BLaER1 treated with 17β-estradiol and CSF1 and Interleukin-3, amounts not matched to agents 10 nM and 100 nM (cell line): ENCODE results near the gene DNM2.

Experiments
- H3K27ac ChIP-seq, 11 experiments: shearing (Covaris generic); formaldehyde crosslinking; 2 replicates each; pipeline ENCODE4 v1.8.1; 2022
- H3K27me3 ChIP-seq, 11 experiments: shearing (Covaris generic); formaldehyde crosslinking; 2 replicates each; pipeline ENCODE4 v1.8.1; 2022
- H3K36me3 ChIP-seq, 11 experiments: shearing (Covaris generic); formaldehyde crosslinking; 2 replicates each; pipeline ENCODE4 v1.8.1; 2022
- H3K4me1 ChIP-seq, 10 experiments: shearing (Covaris generic); formaldehyde crosslinking; 2 replicates each; pipeline ENCODE4 v1.8.1; 2022
- H3K4me2 ChIP-seq, 11 experiments: shearing (Covaris generic); formaldehyde crosslinking; 2 replicates each; pipeline ENCODE4 v1.8.1; 2022
- H3K4me3 ChIP-seq, 10 experiments: shearing (Covaris generic); formaldehyde crosslinking; 2 replicates each; pipeline ENCODE4 v1.8.1; 2022
- H3K9ac ChIP-seq, 11 experiments: shearing (Covaris generic); formaldehyde crosslinking; 2 replicates each; pipeline ENCODE4 v1.8.1; 2022
- H3K9me3 ChIP-seq, 11 experiments: shearing (Covaris generic); formaldehyde crosslinking; replicated peaks in 1 of 11; 2 replicates each; pipeline ENCODE4 v1.8.1; 2022
- H4K20me1 ChIP-seq, 11 experiments: shearing (Covaris generic); formaldehyde crosslinking; 2 replicates each; pipeline ENCODE4 v1.8.1; 2022
- Cebpa-rat ChIP-seq, 11 experiments: shearing (Covaris generic); IDR thresholded peaks; 2 replicates each; pipeline ENCODE4 v1.8.1; 2022

DNM2 gene

DNA sequence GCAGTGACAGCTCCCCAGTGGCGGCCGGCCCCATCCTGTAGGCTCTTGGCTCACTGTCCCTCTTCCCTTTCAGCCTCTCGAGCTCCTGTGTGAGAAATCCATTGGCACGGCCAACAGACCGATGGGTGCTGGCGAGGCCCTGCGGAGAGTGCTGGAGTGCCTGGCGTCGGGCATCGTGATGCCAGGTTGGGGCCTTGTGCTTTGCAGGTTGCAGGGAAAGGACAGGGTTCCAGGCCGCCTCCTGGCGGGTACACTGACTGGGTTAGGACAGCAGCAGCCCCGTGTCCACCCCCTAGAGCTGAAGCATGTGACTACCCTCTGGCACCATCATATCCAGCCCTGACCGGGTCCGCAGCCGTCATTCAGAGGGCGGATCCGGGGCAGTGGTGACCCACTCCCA lies 38.1 kb upstream of the DNM2 start:
- Histone ChIP-seq H3K9ac (no peak overlapping the region; a peak in 1 of 22 replicates), H3K4me2 (no peak overlapping the region), H3K9me3 (no peaks in the 10 kb centered on the region), H3K27me3 (no peaks in the 10 kb centered on the region), H3K4me3 (no peak overlapping the region), H3K36me3 (peaks cover 97 to 100% (median 99%) of the 10 kb centered on the region in 11 experiments), H4K20me1 (peaks cover 56 to 100% (median 100%) of the 10 kb centered on the region in 11 experiments; a peak in 21 of 22 replicates), H3K27ac (no peak overlapping the region), H3K4me1 (no peaks in the 10 kb centered on the region)
- TF ChIP-seq Cebpa-rat (IDR thresholded peaks at IDR 0.05) = no peak

DNA sequence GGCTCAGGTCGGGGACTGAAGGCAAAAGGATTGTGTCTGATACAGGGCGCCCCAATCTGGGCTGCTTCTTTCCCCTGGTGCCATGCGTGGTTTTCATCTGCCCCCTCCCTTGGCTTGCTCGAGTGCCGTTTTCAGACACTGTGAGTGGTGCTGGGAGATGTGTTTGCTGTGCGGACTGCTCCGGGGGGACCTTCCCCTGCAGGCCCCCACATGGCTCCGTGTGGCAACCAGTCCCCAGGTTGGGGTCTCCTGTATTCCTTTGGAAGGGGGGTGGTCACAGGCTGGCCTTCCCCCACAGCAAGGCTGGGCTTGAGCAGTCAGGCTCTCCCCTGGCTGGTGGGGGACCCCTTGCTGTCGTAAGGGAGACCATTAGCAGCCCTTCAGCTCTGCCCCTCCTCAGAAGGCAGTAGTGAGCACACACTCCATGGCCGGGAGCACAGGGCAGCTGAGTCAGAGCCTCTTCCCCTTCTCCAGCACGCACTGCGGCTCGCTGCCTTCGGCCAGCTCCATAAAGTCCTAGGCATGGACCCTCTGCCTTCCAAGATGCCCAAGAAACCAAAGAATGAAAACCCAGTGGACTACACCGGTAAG lies 37.2 kb upstream of the DNM2 start:
- no peaks in the 10 kb centered on the region for H3K27me3 ChIP-seq
- no peak overlapping the region for H3K27ac ChIP-seq
- peaks cover 56 to 100% (median 100%) of the 10 kb centered on the region in 11 experiments; a peak in 21 of 22 replicates for H4K20me1 ChIP-seq
- TF ChIP-seq Cebpa-rat (IDR thresholded peaks at IDR 0.05) = no peak
- no peak overlapping the region; a peak in 1 of 22 replicates for H3K9ac ChIP-seq
- H3K4me3 ChIP-seq = no peak overlapping the region
- H3K36me3 ChIP-seq = peaks cover 97 to 100% (median 99%) of the 10 kb centered on the region in 11 experiments
- no peaks in the 10 kb centered on the region for H3K4me1 ChIP-seq
- no peaks in the 10 kb centered on the region for H3K9me3 ChIP-seq
- H3K4me2 ChIP-seq = no peak overlapping the region

GRCh38 chr19:10681658-10682057 lies 36.2 kb upstream of the DNM2 start:
- Histone ChIP-seq H3K27ac (peak overlapping the region in 2 of 11 experiments; percentile 15 to 16; a peak in 1 of 22 replicates), H3K27me3 (no peaks in the 10 kb centered on the region), H3K4me3 (no peak overlapping the region), H3K4me1 (no peaks in the 10 kb centered on the region), H3K4me2 (no peak overlapping the region), H3K36me3 (peaks cover 98 to 100% (median 99%) of the 10 kb centered on the region in 11 experiments), H4K20me1 (peaks cover 55 to 100% (median 100%) of the 10 kb centered on the region in 11 experiments; a peak in 21 of 22 replicates), H3K9me3 (no peaks in the 10 kb centered on the region), H3K9ac (peak overlapping the region in 2 of 11 experiments; percentile 11 to 27; a peak in 1 of 22 replicates)
- no peak for TF ChIP-seq Cebpa-rat (IDR thresholded peaks at IDR 0.05)

DNA sequence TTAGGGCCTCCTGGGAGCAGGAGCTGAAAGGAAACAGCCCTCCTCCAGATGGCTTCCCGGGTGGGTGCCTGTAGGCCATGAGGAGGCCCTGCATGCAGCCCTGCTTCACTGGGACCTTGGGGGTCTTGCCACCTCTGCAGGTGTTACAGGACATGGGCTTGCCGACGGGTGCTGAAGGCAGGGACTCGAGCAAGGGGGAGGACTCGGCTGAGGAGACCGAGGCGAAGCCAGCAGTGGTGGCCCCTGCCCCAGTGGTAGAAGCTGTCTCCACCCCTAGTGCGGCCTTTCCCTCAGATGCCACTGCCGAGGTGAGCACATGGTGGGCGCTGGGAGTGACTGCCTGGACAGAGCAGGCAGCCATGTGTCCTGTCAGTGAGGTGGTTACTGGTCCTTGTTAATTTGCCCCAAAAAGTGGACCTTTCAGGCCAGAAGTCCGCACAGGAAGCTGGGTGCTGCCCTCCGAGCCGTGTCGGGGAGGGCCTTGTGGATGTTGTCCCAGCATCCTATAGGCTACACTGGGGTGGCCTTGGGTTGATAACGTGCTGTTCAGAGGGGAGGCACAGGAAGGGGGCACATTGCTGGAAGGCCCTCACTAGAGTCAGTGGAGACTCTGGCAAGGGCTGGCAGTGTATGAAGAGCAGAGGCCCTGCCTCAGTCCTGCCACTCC lies 35.3 kb upstream of the DNM2 start:
- Histone ChIP-seq H3K27me3 (no peaks in the 10 kb centered on the region), H3K27ac (peak overlapping the region in 1 of 11 experiments; percentile 15; a peak in 1 of 22 replicates), H3K9me3 (no peaks in the 10 kb centered on the region), H4K20me1 (peaks cover 47 to 100% (median 100%) of the 10 kb centered on the region in 11 experiments; a peak in 21 of 22 replicates), H3K4me2 (no peak overlapping the region), H3K9ac (no peak overlapping the region; a peak in 2 of 22 replicates), H3K4me1 (peaks cover 0 to under 1% (median 0%) of the 10 kb centered on the region in 10 experiments; a peak in 1 of 20 replicates), H3K36me3 (peaks cover 98 to 100% (median 99%) of the 10 kb centered on the region in 11 experiments), H3K4me3 (no peak overlapping the region)
- no peak for TF ChIP-seq Cebpa-rat (IDR thresholded peaks at IDR 0.05)

- Histone ChIP-seq H3K4me3 (no peak overlapping the region), H3K36me3 (peaks cover 98 to 100% (median 99%) of the 10 kb centered on the region in 11 experiments), H3K27me3 (no peaks in the 10 kb centered on the region), H3K4me2 (no peak overlapping the region), H3K9ac (no peak overlapping the region; a peak in 2 of 22 replicates), H3K9me3 (no peaks in the 10 kb centered on the region), H3K4me1 (peaks cover 0 to 6% (median 0%) of the 10 kb centered on the region in 10 experiments; a peak in 5 of 20 replicates), H3K27ac (no peak overlapping the region), H4K20me1 (peaks cover 44 to 100% (median 100%) of the 10 kb centered on the region in 11 experiments; a peak in 21 of 22 replicates)
- no peak for TF ChIP-seq Cebpa-rat (IDR thresholded peaks at IDR 0.05)
Measured at GRCh38 chr19:10683064-10683426, 34.8 kb upstream of the DNM2 start.

GRCh38 chr19:10683582-10683981 lies 34.3 kb upstream of the DNM2 start:
- Histone ChIP-seq H3K9ac (no peak overlapping the region), H3K9me3 (no peaks in the 10 kb centered on the region), H3K27me3 (no peaks in the 10 kb centered on the region), H4K20me1 (peaks cover 47 to 100% (median 100%) of the 10 kb centered on the region in 11 experiments; a peak in 21 of 22 replicates), H3K27ac (no peak overlapping the region), H3K4me3 (no peak overlapping the region), H3K36me3 (peaks cover 98 to 100% (median 99%) of the 10 kb centered on the region in 11 experiments), H3K4me1 (peaks cover 0 to 11% (median 0%) of the 10 kb centered on the region in 10 experiments; a peak in 5 of 20 replicates), H3K4me2 (no peak overlapping the region)
- TF ChIP-seq Cebpa-rat (IDR thresholded peaks at IDR 0.05) = no peak

- Histone ChIP-seq H3K27ac (no peak overlapping the region), H3K4me1 (peaks cover 0 to 23% (median 9%) of the 10 kb centered on the region in 10 experiments; a peak in 12 of 20 replicates), H3K4me2 (no peak overlapping the region), H3K27me3 (no peaks in the 10 kb centered on the region), H3K9me3 (no peaks in the 10 kb centered on the region), H3K4me3 (no peak overlapping the region), H3K9ac (peak overlapping the region in 1 of 11 experiments; percentile 8; a peak in 1 of 22 replicates), H3K36me3 (peaks cover 98 to 100% (median 99%) of the 10 kb centered on the region in 11 experiments), H4K20me1 (peaks cover 42 to 100% (median 100%) of the 10 kb centered on the region in 11 experiments; a peak in 21 of 22 replicates)
- TF ChIP-seq Cebpa-rat (IDR thresholded peaks at IDR 0.05) = no peak
Measured at GRCh38 chr19:10685210-10685609, 32.7 kb upstream of the DNM2 start.

DNA sequence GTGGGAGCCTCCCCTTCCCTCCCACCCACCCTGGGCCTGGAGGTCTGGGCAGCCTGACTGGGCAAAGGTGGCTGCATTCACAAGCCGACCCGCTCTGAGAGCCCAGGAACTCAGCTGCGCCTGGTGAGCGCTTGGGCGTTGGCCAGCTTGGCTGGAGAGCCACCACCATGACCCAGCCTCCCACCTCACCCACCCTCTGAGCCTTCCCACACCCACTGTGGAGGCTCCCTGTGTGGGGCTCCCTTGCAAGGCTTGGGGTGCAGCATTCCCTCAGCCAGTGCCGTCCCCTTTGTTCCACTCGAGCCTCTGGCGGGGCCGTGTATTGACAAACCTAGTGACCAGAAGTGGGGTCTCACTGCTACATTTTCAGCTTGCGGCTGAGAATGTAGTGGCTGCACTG lies 31.7 kb upstream of the DNM2 start:
- H3K27ac ChIP-seq = no peak overlapping the region

More for the DNA sequence above, 31.7 kb upstream of the DNM2 start:
- Histone ChIP-seq H4K20me1 (peaks cover 48 to 100% (median 100%) of the 10 kb centered on the region in 11 experiments; a peak in 21 of 22 replicates), H3K4me3 (no peak overlapping the region), H3K4me2 (no peak overlapping the region), H3K9ac (no peak overlapping the region), H3K4me1 (peaks cover 0 to 25% (median 15%) of the 10 kb centered on the region in 10 experiments; a peak in 12 of 20 replicates), H3K27me3 (no peaks in the 10 kb centered on the region), H3K36me3 (peaks cover 98 to 100% (median 99%) of the 10 kb centered on the region in 11 experiments), H3K9me3 (no peaks in the 10 kb centered on the region)
- TF ChIP-seq Cebpa-rat (IDR thresholded peaks at IDR 0.05) = no peak
